Effector memory CD8-positive, alpha-beta T cell (primary cell): ENCODE data around the gene GLP2R.

Experiments
- ATAC-seq: fragments of 150-1000 bp; cut with Tn5 transposase; replicated peaks from 2 replicates; pipeline ENCODE4 v1.10.0; 2021; ENCODE audit warnings: mild to moderate bottlenecking, moderate library complexity
- DNase-seq, 3 experiments: peaks; one replicate each; pipeline ENCODE4 v3.0.0; 2021
- H3K27ac Mint-ChIP-seq, 2 donors: one replicate each; pipeline ENCODE4 v1.8.0; 2022; ENCODE audit warnings: mild to moderate bottlenecking in 2 of 2, mixed read lengths in 2 of 2, moderate library complexity in 2 of 2
- H3K27me3 Mint-ChIP-seq, 2 donors: one replicate each; pipeline ENCODE4 v1.8.0; 2022; ENCODE audit warnings: mixed read lengths in 2 of 2
- H3K36me3 Mint-ChIP-seq: one replicate; pipeline ENCODE4 v1.8.0; 2022; ENCODE audit warnings: mild to moderate bottlenecking, moderate library complexity, mixed read lengths; ENCODE audit not compliant: insufficient read depth
- H3K4me1 Mint-ChIP-seq, 2 donors: one replicate each; pipeline ENCODE4 v1.8.0; 2022; ENCODE audit warnings: low read depth in 2 of 2, mixed read lengths in 2 of 2
- H3K4me3 Mint-ChIP-seq, 2 donors: one replicate each; pipeline ENCODE4 v1.8.0; 2022; ENCODE audit warnings: mild to moderate bottlenecking in 2 of 2, mixed read lengths in 2 of 2, moderate library complexity in 2 of 2
- H3K9me3 Mint-ChIP-seq, 2 donors: one replicate each; pipeline ENCODE4 v1.8.0; 2022; ENCODE audit warnings: mixed read lengths in 2 of 2

Gene GLP2R

GRCh38 chr17:9802294-9802693, 23.4 kb upstream of the GLP2R start:
- DNase-seq (no peak), ATAC-seq (no peak)
- H3K4me3 Mint-ChIP-seq: no peak overlapping the region
- H3K4me1 Mint-ChIP-seq: no peaks in the 10 kb centered on the region
- no peaks in the 10 kb centered on the region for H3K36me3 Mint-ChIP-seq
- H3K27me3 Mint-ChIP-seq: peaks cover 30 to 37% of the 10 kb centered on the region in 2 donors
- H3K9me3 Mint-ChIP-seq: no peaks in the 10 kb centered on the region
- H3K27ac Mint-ChIP-seq: no peak overlapping the region

GRCh38 chr17:9802697-9803096, 23.0 kb upstream of the GLP2R start:
- no peaks in the 10 kb centered on the region for H3K4me1 Mint-ChIP-seq
- no peak overlapping the region for H3K4me3 Mint-ChIP-seq
- DNase-seq (no peak), ATAC-seq (no peak)
- no peak overlapping the region for H3K27ac Mint-ChIP-seq
- no peaks in the 10 kb centered on the region for H3K36me3 Mint-ChIP-seq
- peaks cover 26 to 33% of the 10 kb centered on the region in 2 donors for H3K27me3 Mint-ChIP-seq
- no peaks in the 10 kb centered on the region for H3K9me3 Mint-ChIP-seq

GRCh38 chr17:9805769-9806168, 20.0 kb upstream of the GLP2R start:
- Mint-ChIP-seq H3K27ac (no peak overlapping the region), H3K36me3 (no peaks in the 10 kb centered on the region), H3K4me3 (no peak overlapping the region), H3K4me1 (no peaks in the 10 kb centered on the region), H3K9me3 (no peaks in the 10 kb centered on the region), H3K27me3 (peaks cover 18 to 19% of the 10 kb centered on the region in 2 donors)
- no peak for DNase-seq
- ATAC-seq: no peak

GRCh38 chr17:9806699-9807098, 19.0 kb upstream of the GLP2R start:
- no peak overlapping the region for H3K4me3 Mint-ChIP-seq
- H3K27ac Mint-ChIP-seq: no peak overlapping the region
- no peaks in the 10 kb centered on the region for H3K4me1 Mint-ChIP-seq

GRCh38 chr17:9809409-9809808, 16.3 kb upstream of the GLP2R start:
- no peaks in the 10 kb centered on the region for H3K9me3 Mint-ChIP-seq
- H3K4me1 Mint-ChIP-seq: no peaks in the 10 kb centered on the region
- no peak overlapping the region for H3K4me3 Mint-ChIP-seq
- no peak for ATAC-seq
- peaks cover 15 to 18% of the 10 kb centered on the region in 2 donors for H3K27me3 Mint-ChIP-seq
- no peaks in the 10 kb centered on the region for H3K36me3 Mint-ChIP-seq
- DNase-seq: no peak
- no peak overlapping the region for H3K27ac Mint-ChIP-seq

More at GRCh38 chr17:9806699-9807098, 19.0 kb upstream of the GLP2R start:
- Mint-ChIP-seq H3K27me3 (peaks cover 26 to 28% of the 10 kb centered on the region in 2 donors), H3K36me3 (no peaks in the 10 kb centered on the region), H3K9me3 (no peaks in the 10 kb centered on the region)
- DNase-seq: no peak
- ATAC-seq: no peak

- DNase-seq: no peak
- Mint-ChIP-seq H3K4me1 (no peaks in the 10 kb centered on the region), H3K4me3 (no peak overlapping the region), H3K36me3 (no peaks in the 10 kb centered on the region), H3K27ac (no peak overlapping the region), H3K27me3 (peaks cover 9 to 13% of the 10 kb centered on the region in 2 donors), H3K9me3 (no peaks in the 10 kb centered on the region)
- no peak for ATAC-seq
Measured at GRCh38 chr17:9810100-9810949, 15.4 kb upstream of the GLP2R start.

- DNase-seq: no peak
- no peak overlapping the region for H3K27ac Mint-ChIP-seq
Measured at GRCh38 chr17:9811086-9811485, 14.6 kb upstream of the GLP2R start.

GRCh38 chr17:9811537-9811936, 14.2 kb upstream of the GLP2R start:
- H3K4me3 Mint-ChIP-seq: no peak overlapping the region
- DNase-seq: no peak
- H3K4me1 Mint-ChIP-seq: no peaks in the 10 kb centered on the region
- peaks cover 0 to 5% of the 10 kb centered on the region in 2 donors for H3K9me3 Mint-ChIP-seq
- H3K27ac Mint-ChIP-seq: no peak overlapping the region
- ATAC-seq: no peak
- peaks cover 9 to 13% of the 10 kb centered on the region in 2 donors for H3K27me3 Mint-ChIP-seq
- H3K36me3 Mint-ChIP-seq: no peaks in the 10 kb centered on the region

More at GRCh38 chr17:9811086-9811485, 14.6 kb upstream of the GLP2R start:
- Mint-ChIP-seq H3K27me3 (peaks cover 9 to 13% of the 10 kb centered on the region in 2 donors), H3K4me3 (no peak overlapping the region), H3K9me3 (peaks cover 0 to under 1% of the 10 kb centered on the region in 2 donors), H3K4me1 (no peaks in the 10 kb centered on the region), H3K36me3 (no peaks in the 10 kb centered on the region)
- ATAC-seq: no peak

- ATAC-seq: no peak
- H3K27ac Mint-ChIP-seq: no peak overlapping the region
- no peak for DNase-seq
- no peak overlapping the region for H3K4me3 Mint-ChIP-seq
- no peaks in the 10 kb centered on the region for H3K4me1 Mint-ChIP-seq
- H3K36me3 Mint-ChIP-seq: no peaks in the 10 kb centered on the region
- peaks cover 9 to 13% of the 10 kb centered on the region in 2 donors for H3K27me3 Mint-ChIP-seq
- H3K9me3 Mint-ChIP-seq: peaks cover 0 to 6% of the 10 kb centered on the region in 2 donors
Measured at GRCh38 chr17:9813166-9813565, 12.6 kb upstream of the GLP2R start.

GRCh38 chr17:9814337-9814945, 11.3 kb upstream of the GLP2R start:
- Mint-ChIP-seq H3K4me3 (no peak overlapping the region), H3K9me3 (peaks cover 0 to 6% of the 10 kb centered on the region in 2 donors), H3K4me1 (no peaks in the 10 kb centered on the region), H3K27me3 (peaks cover 18 to 23% of the 10 kb centered on the region in 2 donors), H3K36me3 (peaks cover 2% of the 10 kb centered on the region), H3K27ac (no peak overlapping the region)
- no peak for DNase-seq
- no peak for ATAC-seq

GRCh38 chr17:9816472-9816871, 9.3 kb upstream of the GLP2R start:
- Mint-ChIP-seq H3K9me3 (peaks cover 0 to 6% of the 10 kb centered on the region in 2 donors), H3K4me3 (no peak overlapping the region), H3K4me1 (no peaks in the 10 kb centered on the region), H3K27ac (no peak overlapping the region), H3K27me3 (peaks cover 10 to 24% of the 10 kb centered on the region in 2 donors), H3K36me3 (peaks cover 2% of the 10 kb centered on the region)
- DNase-seq (no peak), ATAC-seq (no peak)

- ATAC-seq (no peak), DNase-seq (no peak)
- Mint-ChIP-seq H3K4me3 (no peak overlapping the region), H3K27me3 (peaks cover 15 to 26% of the 10 kb centered on the region in 2 donors), H3K27ac (no peak overlapping the region), H3K36me3 (peaks cover 2% of the 10 kb centered on the region), H3K9me3 (peaks cover 0 to 6% of the 10 kb centered on the region in 2 donors), H3K4me1 (no peaks in the 10 kb centered on the region)
Measured at GRCh38 chr17:9817086-9817485, 8.6 kb upstream of the GLP2R start.

GRCh38 chr17:9818760-9819159, 7.0 kb upstream of the GLP2R start:
- Mint-ChIP-seq H3K4me3 (no peak overlapping the region), H3K4me1 (no peaks in the 10 kb centered on the region), H3K36me3 (peaks cover 2% of the 10 kb centered on the region), H3K9me3 (peaks cover 3 to 6% of the 10 kb centered on the region in 2 donors), H3K27ac (no peak overlapping the region), H3K27me3 (peaks cover 25 to 33% of the 10 kb centered on the region in 2 donors)
- no peak for ATAC-seq
- no peak for DNase-seq

- H3K4me1 Mint-ChIP-seq: no peaks in the 10 kb centered on the region
- no peak overlapping the region for H3K4me3 Mint-ChIP-seq
- ATAC-seq: no peak
Measured at GRCh38 chr17:9820448-9820847, 5.3 kb upstream of the GLP2R start.

More at GRCh38 chr17:9820448-9820847, 5.3 kb upstream of the GLP2R start:
- DNase-seq: no peak
- Mint-ChIP-seq H3K27ac (no peak overlapping the region), H3K9me3 (peaks cover 3 to 6% of the 10 kb centered on the region in 2 donors), H3K27me3 (peaks cover 33 to 50% of the 10 kb centered on the region in 2 donors), H3K36me3 (peaks cover 2% of the 10 kb centered on the region)
